GOT3 (cell line): Measurements from ENCODE around the gene SLC30A4.

Experiments
- DNase-seq: peaks from one replicate; lab custom pipeline; 2025; ENCODE audit warnings: mixed read lengths; lab: John Stamatoyannopoulos, UW

SLC30A4 gene

DNA sequence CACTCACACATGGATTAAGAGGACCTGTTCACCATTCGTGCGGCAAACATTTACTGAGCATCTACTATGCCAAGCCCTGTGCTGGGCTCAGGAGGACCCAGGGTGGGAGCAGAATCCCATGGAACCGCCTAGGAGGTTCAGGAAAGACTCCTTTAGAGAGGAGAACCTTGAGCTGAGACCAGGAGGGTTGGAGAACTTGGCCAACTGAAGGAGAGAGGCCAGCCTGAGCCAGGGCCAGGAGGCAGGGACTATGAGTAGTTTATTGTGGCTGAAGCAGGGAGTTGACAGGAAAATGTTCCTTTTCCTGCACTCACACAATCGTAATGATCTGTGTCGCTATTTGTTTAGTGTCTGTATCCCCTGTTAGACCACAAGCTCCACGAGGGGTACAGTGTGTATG, 71.3 kb downstream of the SLC30A4 start:
- no peak for DNase-seq

DNA sequence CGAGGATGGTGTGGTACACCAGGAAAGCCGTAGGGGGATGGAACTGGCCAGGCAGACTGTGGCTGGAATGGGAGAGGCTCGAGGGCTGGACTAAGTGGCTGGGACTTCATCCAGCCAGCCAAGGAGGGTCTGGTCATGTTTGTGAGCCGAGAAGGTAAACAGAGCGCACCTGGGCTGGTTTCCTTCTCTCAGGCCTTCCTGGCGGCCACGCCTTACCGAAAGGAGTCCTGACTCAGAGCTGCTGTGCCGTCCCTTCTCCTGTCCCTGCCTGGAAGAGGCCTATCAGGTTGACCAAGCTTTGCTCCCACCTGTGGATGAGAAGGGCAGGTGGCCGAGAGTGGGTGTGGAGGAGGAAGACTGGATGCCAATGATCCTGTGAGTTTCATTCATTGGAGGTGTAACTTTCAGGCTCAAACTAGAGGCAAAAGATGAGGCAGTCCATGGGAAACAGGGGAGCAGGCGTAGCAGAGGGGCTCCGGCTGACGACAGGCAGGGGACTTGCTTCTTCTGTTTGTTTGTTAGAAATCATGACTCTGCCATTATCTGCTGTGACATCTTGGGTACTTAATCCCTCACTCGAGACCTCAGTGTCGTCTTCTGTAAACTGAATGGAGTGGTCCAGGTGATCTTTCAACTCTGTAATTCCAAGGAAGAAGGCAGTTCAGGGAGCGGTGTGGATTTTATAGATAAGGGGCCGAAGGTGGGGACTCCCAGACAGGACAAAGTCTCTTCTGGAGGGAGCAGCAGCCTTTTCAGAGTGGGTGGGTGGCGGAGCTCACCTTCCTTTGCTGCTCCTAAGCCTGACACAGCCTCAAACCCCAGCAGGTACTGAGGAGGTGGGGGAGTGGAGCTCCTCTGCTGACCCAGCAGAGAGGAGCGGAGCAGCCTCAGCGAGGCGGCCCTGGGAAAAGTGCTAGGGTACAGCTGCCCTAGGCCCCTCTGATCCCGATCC, 72.4 kb downstream of the SLC30A4 start:
- DNase-seq, result no peak

GRCh38 chr15:45449395-45449794, 73.2 kb downstream of the SLC30A4 start:
- DNase-seq, result no peak

DNA sequence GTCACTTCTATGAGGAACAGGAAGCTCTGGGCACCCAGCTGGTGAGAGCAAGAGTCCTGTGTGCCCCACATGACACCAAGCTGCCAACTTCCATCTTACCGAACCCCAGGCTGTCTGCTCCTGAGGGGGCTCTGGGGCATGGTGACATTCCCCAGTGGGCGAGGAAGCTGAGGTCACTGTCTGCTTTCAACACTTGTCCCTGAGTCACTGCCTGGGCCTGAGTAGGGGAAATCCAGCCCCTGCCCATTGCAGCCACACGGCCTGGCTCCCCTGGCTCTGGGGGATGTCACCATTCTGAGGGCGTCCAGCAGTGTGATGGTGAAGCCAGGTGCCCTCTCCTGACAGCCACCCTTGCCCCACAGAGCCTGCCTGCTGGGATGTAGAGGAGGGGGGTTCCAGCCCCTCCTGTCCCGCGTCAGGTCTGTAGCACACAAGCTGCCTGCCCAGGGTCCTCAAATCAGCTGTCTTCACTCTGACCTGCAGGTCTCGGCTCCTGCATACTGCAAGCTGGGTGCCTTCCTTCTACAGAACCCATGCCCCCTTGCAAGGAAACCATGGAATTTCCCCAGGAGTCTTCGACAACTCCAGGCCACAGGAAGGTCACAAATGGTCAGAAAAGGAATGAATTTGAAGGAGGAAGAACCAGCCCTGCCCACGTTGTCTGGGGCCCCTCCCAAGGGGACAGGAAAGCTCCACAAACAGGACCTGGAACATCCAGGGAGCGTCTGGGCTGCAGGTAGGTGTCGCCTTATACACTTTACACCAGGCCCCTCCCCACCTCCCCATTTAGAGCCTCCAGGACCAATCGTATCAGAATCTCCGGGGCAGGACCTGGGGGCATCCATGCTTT, 74.3 kb downstream of the SLC30A4 start:
- DNase-seq, result no peak

DNA sequence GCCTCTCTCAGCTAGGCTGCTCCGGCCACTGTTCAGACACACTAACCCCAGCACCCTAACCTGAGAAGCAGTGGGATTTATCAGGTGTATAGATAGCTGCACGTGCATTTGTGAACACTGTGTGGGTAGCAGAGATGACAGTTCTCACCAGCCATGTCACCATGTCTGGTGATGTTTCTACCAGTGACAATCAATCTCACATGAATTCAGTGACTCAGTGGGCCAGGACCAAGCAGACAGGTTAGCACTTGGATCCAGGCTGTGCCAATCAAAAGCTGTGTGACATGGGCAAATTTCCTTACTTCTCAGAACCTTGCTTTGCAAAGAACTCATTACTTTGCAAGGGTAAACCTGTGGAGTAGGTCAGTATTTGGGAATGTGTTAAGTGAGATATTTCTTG, 78.9 kb downstream of the SLC30A4 start:
- no peak for DNase-seq

DNA sequence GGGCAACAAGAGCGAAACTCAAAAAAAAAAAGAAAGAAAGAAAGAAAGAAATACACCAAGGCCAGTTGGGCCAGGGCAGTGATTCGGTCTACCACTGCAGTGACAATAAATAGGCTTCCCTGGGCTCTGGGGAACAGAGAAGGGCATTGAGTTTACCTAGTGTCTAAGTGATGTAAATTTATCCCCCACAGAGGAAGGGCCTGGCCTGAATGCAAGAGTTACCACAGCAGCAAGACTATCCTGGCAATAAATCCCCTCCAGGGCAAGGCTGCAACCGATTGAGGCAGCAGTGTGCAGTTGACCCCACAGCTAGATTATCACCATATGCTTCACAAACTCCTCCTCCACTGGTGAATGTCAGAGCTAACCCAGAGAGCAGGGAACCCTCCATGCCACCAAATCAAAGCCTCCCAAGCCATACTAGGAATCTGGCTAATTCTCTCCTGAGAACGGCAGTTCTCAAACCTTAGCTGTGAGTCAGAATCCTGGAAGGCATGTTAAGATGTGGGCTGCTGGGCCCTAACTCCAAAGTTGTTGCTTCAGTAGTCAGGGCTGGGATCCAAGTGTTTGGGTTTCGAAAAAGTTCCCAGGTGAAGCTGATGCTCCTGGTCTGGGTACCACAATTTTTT, 79.9 kb downstream of the SLC30A4 start:
- no peak for DNase-seq

- DNase-seq, result no peak
These were observed 80.9 kb downstream of the SLC30A4 start for GRCh38 chr15:45441686-45442085.

- DNase-seq, result no peak
These were observed 81.5 kb downstream of the SLC30A4 start for GRCh38 chr15:45441036-45441435.

DNA sequence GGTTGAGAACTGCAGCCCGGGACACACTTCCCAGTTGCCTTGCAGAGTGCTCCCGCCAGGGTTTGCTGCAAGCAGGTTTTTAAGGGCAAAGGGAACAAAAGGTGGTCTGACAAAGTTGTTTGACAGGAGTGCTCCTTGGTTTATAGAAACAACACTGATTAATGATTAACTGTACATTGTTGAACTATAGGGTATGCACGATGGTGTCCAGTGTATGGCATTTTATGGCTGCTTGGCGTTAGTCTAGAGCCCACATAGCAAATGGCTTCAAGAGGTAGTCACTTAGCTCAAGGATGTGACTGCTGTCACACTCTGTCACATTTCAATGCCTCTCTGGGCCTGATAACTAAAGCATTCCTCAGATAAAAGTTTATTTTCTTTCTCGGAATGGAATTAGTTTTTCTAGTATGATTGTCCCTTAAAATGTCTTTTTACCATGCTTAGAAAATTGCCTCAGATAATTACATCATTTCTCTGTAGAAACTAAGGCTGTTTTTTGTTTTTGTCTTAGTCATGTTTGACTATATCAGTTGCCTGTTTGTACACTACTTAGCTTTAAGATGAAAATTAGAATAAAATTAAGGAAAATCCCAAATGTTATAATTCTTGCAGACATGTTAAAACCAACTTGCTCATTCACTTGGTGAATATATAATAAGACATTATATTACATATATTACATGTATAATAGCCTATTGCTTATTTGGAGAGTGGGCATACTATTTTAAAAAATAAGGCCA, 82.9 kb downstream of the SLC30A4 start:
- no peak for DNase-seq

DNA sequence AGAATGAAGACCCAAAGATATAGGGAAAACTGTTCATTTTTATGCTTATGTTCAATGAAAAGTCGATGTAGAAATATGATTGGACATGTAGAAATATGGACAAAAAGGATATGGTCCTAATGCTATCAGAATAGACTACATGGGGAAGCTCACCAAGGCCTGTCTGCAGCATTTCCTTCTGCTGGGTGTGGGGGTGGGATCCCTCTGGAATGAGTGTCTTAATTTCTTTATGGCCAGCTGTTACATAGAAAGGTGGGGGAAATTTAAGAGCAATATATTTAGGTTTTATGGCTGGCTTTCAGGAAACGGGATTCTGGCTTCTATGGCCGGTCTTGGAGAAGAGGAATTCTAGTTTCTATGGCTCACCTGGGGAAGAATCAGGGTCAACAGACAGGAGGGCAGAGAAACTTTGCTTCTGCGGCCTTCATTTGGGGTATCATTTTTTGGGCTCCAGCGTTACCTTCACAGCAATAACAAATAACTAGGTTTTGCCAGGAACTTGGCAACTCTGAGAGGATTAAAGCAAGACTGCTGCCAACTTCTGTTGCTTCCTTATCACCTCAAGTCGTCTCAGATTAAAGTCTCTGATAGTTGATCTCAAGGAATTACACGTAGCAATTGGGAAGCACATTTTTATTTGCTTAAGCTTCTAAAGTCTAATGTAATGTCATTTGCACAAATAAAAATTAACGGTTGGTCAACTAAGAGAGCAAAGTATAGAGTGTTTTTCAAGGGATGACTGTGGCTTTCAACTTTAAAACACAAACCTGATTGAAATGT, 87.2 kb downstream of the SLC30A4 start:
- no peak for DNase-seq

- no peak for DNase-seq
These were observed 88.4 kb downstream of the SLC30A4 start for GRCh38 chr15:45434078-45434567.

- no peak for DNase-seq
These were observed 91.0 kb downstream of the SLC30A4 start for GRCh38 chr15:45431511-45431910.

- DNase-seq, result peak; percentile 25
These were observed 92.4 kb downstream of the SLC30A4 start for GRCh38 chr15:45429941-45430792.
